Measurements from ENCODE around the gene GPBP1. TPM values are rescaled to one million over a fixed set of nuclear protein-coding genes. Genes with fewer than 3 reads are reported as not detected.

The GPBP1 gene
- total RNA-seq, 1 experiment from 2014 or later = 54.4 TPM

GRCh38 chr5:57302164-57302563 lies 128.3 kb downstream of the GPBP1 start:
- no TSS peak for BruUV-seq (replicated peaks)
- ChIA-PET CTCF (interaction anchor here (0.6 kb wide), 1 partner anchor 197 kb away, joined by 3 read pairs; no protein-coding TSS in a partner anchor), POLR2A (no interaction called here)
- intact Hi-C loops (cut with micrococcal nuclease; ENCODE audit: unreplicated experiment) (no loop called here), in situ Hi-C loops (cut with HindIII; ENCODE audit: low pct_unique_long_range_greater_than_20kb, low sequenced_read_pairs) (no loop called here)
- Histone ChIP-seq H3K27ac (ENCODE audit: low read length) (peak overlapping the region; percentile 36; the same call in 1 of the 2 replicates), H3K4me1 (ENCODE audit: control insufficient read depth, insufficient read depth, low read length) (peaks cover 5% of the 10 kb centered on the region), H3K36me3 (ENCODE audit: control insufficient read depth, insufficient read depth, low read length) (no peaks in the 10 kb centered on the region), H3K27me3 (ENCODE audit: control insufficient read depth, insufficient read depth, low read length) (no peaks in the 10 kb centered on the region), H3K4me3 (ENCODE audit: low read depth in 2 of 2, low read length in 2 of 2) (no peak overlapping the region), H3K9me3 (ENCODE audit: control insufficient read depth, insufficient read depth, low read depth, low read length) (peaks cover 14% of the 10 kb centered on the region; the same call in 1 of the 2 replicates)
- ATAC-seq (no peak), DNase-seq (ENCODE audit: low read depth, low spot score) (no peak)
- TF ChIP-seq CTCF (IDR thresholded peaks at IDR 0.05) = peak; percentile 28
- no peak for TF ChIP-seq POLR2AphosphoS5 (IDR thresholded peaks at IDR 0.05; ENCODE audit: low read depth, low read length)
- peak; percentile 54; the same call in 1 of the 2 replicates for TF ChIP-seq TCF7L2 (IDR thresholded peaks at IDR 0.05; ENCODE audit: low read depth, low read length)
- TF ChIP-seq REST (IDR thresholded peaks at IDR 0.05; ENCODE audit: insufficient read depth in 1 of 2, low read depth in 2 of 2, low read length in 1 of 2) = no peak
- no peak for TF ChIP-seq SIN3A (IDR thresholded peaks at IDR 0.05; ENCODE audit: borderline replicate concordance, insufficient read depth, low read depth, low read length)

GRCh38 chr5:57302643-57303042 lies 128.8 kb downstream of the GPBP1 start:
- Histone ChIP-seq H3K9me3 (ENCODE audit: control insufficient read depth, insufficient read depth, low read depth, low read length) (peaks cover 17% of the 10 kb centered on the region; the same call in 1 of the 2 replicates), H3K4me3 (ENCODE audit: low read depth in 2 of 2, low read length in 2 of 2) (no peak overlapping the region), H3K27ac (ENCODE audit: low read length) (peak overlapping the region; percentile 36; the same call in 1 of the 2 replicates), H3K36me3 (ENCODE audit: control insufficient read depth, insufficient read depth, low read length) (no peaks in the 10 kb centered on the region), H3K4me1 (ENCODE audit: control insufficient read depth, insufficient read depth, low read length) (peaks cover 5% of the 10 kb centered on the region), H3K27me3 (ENCODE audit: control insufficient read depth, insufficient read depth, low read length) (no peaks in the 10 kb centered on the region)
- TF ChIP-seq REST (IDR thresholded peaks at IDR 0.05; ENCODE audit: insufficient read depth in 1 of 2, low read depth in 2 of 2, low read length in 1 of 2) (no peak), TCF7L2 (IDR thresholded peaks at IDR 0.05; ENCODE audit: low read depth, low read length) (no peak), CTCF (IDR thresholded peaks at IDR 0.05) (no peak), POLR2AphosphoS5 (IDR thresholded peaks at IDR 0.05; ENCODE audit: low read depth, low read length) (no peak), SIN3A (IDR thresholded peaks at IDR 0.05; ENCODE audit: borderline replicate concordance, insufficient read depth, low read depth, low read length) (no peak)
- POLR2A ChIA-PET = no interaction called here
- BruUV-seq (replicated peaks) = no TSS peak
- ATAC-seq (no peak), DNase-seq (ENCODE audit: low read depth, low spot score) (no peak)
- CTCF ChIA-PET = no interaction called here
- in situ Hi-C loops (cut with HindIII; ENCODE audit: low pct_unique_long_range_greater_than_20kb, low sequenced_read_pairs) = no loop called here
- intact Hi-C loops (cut with micrococcal nuclease; ENCODE audit: unreplicated experiment) = no loop called here
